ENCODE data around the gene NASP.

- TF ChIP-seq CTCF (conservative IDR thresholded peaks at IDR 0.05; ENCODE audit: low read depth in 2 of 2) (no peak), REST (IDR thresholded peaks at IDR 0.05; ENCODE audit: unreplicated experiment) (no peak), EZH2phosphoT487 (IDR thresholded peaks at IDR 0.05; ENCODE audit: unreplicated experiment) (no peak), EZH2 (IDR thresholded peaks at IDR 0.05; ENCODE audit: low read depth, unreplicated experiment) (no peak), POLR2AphosphoS5 (IDR thresholded peaks at IDR 0.05; ENCODE audit: low read depth) (no peak), ETS1 (IDR thresholded peaks at IDR 0.05) (no peak), ZNF114 (CRISPR knock-in tag; IDR thresholded peaks at IDR 0.05) (no peak), CREB1 (CRISPR knock-in tag; IDR thresholded peaks at IDR 0.05; ENCODE audit: low read depth) (no peak), JUNB (IDR thresholded peaks at IDR 0.05; ENCODE audit: unreplicated experiment) (no peak), ZNF462 (CRISPR knock-in tag; IDR thresholded peaks at IDR 0.05) (no peak), STAT1 (IDR thresholded peaks at IDR 0.05; ENCODE audit: unreplicated experiment) (no peak)
Measured at GRCh38 chr1:45557422-45557944, 26.4 kb upstream of the NASP start.
